ENCODE data around the gene EIF3K.
"Not testable (repeated sequence)": the region's sequence is repeated elsewhere in the genome, so short reads cannot be mapped to it uniquely, and the experiment has no call there.

EIF3K gene

DNA sequence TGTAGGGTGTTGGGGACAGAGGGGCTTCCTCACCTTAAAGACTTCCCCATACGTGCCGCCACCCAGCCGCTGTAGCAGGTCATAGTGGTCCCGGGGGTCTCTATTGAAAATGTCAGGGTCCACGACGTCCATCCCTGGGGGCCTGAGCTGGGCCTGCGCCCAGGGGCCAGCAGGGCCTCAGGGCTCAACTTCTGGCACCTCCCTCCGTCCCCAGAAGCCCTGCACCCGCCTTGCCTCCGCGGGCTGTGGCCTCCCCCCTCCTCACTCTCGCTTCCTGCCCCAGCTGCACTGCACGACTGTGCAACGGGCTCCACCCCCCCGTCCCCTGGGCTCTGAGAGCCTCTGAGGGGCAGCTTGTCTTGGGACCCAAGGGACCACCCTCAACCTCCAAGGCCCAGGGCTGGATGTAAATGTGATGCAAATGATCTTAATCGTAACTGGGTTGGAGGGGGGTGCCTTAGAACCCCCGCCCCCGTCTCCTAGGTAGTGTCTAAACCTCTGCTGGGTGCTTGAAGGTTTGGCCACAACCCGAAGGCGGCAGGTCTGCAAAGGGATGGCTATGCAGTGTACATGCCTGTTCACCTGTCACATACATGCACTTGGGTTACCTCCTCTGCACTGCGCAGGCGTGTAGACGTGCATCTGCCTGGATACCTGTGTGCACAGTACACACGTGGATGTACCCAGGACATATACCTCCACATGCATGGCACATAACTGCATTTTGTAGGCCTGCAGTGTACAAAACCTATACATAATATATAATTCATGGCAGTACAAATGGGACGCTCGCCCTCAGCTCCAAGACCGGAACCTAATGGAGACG lies 1.0 kb upstream of the EIF3K start, which contains the start of gene MAP4K1:
TSS of gene MAP4K1 (minus strand) at position 190 of the 826 bp plus-strand sequence. CDS start at position 132, 58 bp downstream.
- DNase-seq (ENCODE audit: low spot score), result peak; percentile 78

DNA sequence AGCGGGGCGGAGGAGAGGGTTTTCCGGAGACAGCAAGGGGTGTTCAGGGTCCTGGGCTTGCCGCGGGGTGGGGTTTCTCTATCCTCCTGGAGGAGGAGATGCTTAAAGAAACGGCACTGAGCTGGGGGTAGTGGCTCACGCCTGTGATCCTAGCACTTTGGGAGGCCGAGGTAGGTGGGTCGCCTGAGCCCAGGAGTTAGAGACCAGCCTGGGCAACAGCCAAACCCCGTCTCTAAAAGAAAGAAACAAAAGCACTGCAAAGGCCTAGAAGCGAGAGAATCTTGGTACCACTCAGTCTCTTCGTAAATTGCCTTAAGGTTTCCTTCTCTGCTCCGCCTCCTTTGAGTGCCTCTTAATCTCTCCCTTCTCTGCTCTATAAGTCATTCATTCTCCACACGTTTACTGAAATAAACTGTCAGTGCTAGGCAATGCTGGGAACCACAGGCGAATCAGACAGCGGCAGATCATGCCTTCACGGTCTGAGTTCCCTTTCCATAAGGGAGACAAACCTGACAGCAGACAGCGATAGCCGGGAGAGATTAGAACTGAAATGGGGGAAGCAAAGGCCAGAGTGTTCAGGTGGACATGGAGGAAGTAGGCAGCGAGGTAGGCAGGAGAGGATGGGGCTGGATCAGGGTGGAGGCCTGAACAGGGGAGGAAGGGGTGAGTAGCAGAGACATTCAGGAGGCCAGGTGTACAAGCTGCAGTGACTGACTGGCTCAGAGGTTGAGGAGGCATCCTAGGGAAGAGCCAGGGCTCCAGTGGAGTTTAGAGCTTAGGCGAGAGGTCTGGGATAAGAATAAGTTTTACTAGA lies 580 bp downstream of the EIF3K start:
- no peak for DNase-seq (ENCODE audit: low spot score)

DNA sequence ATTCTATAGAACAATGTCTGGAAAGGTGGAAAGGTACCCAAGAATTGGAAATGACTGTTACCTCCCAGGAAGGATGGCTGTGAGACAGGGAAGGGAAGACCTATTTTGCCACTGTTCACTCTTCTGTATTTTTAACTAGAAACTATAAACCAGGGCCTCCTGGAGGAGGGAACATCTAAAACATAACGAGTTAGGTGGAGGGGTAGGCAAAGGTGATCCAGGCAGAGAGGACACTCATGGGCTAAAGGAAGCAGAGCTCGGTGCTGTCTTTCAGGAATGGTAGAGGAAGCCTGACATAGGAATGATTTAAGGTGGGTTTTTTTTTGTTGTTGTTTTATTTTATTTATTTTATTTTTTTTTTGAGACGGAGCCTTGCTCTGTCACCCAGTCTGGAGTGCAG lies 5.8 kb downstream of the EIF3K start:
- no peak for DNase-seq (ENCODE audit: low spot score)

DNA sequence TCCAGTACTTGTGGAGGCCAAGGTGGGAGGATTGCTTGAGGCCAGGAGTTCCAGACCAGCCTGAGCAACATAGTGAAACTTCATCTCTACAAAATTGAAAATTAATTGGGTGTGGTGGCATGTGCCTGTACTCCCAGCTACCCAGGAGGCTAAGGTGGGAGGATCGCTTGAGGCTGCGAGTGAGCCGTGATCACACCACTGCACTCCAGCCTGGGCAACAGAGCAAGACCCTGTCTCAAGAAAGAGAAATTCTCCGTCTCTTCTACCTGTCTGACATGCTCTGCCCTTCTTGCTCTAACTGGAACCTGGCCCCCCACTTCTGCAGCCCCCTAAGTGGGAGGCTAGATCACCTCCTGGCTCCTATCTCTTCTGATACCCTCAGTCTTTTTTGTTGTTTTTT lies 7.4 kb downstream of the EIF3K start:
- no peak for DNase-seq (ENCODE audit: low spot score)

DNA sequence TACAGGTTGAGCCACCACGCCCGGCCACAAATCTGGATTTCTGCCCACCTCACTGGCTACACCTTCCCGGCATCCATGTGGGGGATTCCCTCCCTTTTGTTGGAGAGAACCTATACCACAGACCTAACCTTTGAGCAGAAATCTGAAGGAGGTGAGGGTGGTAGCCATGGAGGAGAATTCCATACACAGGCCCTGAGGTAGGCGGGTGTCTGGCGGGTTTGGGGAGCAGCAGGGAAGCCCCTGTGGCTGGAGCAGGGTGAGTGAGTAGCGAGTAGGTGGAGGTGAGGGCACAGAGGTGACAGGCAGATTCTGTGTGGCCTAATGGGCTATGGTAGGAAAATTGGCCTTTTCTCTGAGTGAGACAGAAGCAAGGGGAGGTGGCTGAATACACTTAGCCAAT lies 10.6 kb downstream of the EIF3K start:
- no peak for DNase-seq (ENCODE audit: low spot score)

DNA sequence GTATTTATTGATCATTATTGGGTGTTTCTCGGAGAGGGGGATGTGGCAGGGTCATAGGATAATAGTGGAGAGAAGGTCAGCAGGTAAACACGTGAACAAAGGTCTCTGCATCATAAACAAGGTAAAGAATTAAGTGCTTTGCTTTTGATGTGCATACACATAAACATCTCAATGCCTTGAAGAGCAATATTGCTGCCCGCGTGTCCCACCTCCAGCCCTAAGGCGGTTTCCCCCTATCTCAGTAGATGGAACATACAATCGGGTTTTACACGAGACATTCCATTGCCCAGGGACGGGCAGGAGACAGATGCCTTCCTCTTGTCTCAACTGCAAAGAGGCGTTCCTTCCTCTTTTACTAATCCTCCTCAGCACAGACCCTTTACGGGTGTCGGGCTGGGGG lies 12.3 kb downstream of the EIF3K start:
- not testable (repeated sequence) for DNase-seq (ENCODE audit: low spot score)

DNA sequence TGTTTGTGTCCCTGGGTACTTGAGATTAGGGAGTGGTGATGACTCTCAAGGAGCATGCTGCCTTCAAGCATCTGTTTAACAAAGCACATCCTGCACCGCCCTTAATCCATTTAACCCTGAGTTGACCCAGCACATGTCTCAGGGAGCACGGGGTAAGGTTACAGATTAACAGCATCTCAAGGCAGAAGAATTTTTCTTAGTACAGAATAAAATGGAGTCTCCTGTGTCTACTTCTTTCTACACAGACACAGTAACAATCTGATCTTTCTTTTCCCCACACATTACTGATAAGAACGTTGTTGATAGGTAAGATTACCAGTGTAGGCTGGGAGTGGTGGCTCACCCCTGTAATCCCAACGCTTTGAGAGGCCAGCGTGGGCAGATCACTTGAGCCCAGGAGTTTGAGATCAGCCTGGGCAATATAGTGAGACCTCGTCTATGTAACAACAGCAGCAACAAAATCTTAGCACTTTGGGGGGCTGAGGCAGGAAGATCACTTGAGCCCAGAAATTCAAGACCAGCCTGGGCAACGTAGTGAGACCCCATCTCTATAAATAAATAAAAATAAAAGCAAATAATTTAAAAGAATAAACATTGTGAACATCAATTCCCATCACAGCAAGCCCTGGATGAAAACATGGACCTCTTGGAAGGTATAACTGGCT lies 13.0 kb downstream of the EIF3K start:
- not testable (repeated sequence) for DNase-seq (ENCODE audit: low spot score)

DNA sequence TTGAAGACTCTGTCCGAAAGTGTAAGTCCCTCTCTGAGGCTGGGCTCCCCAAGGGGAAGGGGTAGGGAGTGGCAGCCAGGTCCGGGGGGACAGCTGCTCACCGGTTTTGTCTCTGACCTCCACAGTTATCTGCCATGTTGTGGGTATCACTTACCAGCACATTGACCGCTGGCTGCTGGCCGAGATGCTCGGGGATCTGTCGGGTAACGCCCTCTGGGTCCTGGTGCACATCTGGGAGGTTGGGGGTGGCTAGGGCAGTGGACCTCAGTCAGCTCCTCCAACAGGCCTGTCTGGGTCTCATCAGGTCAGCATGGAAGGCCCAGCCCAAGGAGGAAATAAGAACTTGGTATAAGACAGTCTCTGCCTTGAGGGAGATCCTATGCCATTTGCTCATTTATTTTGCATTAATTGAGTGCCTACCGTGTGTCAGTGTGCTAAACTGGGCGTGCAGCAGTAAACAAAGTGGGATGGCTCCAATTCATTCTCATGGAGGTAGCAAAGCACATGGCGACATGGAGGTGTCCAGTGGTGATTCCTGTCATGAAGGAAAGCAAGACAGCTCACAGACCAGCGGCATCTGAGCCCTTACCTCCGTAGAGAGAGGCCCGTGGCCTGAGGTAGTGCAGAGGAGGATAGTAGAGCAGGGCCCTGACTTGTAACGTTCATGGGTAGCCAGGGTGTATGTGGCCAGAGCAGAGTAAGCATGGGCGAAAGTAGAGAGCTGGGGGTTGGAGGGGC lies 13.7 kb downstream of the EIF3K start:
- DNase-seq (ENCODE audit: low spot score), result no peak

DNA sequence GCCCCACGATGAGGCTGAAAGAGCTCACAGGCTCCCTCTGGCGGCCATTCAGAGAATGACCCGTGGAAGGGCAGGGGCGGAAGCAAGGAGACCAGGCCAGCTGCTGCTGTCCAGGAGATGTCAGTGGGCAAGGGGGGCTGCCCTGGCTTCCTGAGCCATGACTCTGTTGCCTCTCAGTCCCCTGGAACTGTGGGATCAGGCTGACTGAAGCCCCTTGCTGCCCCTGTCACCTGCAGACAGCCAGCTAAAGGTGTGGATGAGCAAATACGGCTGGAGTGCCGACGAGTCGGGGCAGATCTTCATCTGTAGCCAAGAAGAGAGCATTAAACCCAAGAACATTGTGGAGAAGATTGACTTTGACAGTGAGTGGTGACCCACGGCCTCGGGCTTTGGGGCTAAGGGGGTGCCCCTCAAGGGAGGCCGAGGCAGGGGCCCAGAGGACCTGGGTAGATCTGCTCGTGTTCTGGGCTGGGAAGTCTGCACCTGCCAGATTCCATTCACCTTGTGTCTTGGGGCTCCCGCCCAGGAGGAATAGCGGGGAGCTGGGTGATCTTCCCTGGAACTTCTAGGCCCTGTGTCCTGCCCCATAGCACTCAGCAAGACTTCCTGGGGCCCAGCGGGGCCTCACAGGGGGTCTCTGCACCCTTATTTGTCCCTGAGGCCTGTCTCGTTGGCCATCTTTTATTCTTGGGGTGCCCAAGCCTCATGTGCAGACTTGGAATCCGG lies 15.9 kb downstream of the EIF3K start:
- DNase-seq (ENCODE audit: low spot score), result peak; percentile 81

DNA sequence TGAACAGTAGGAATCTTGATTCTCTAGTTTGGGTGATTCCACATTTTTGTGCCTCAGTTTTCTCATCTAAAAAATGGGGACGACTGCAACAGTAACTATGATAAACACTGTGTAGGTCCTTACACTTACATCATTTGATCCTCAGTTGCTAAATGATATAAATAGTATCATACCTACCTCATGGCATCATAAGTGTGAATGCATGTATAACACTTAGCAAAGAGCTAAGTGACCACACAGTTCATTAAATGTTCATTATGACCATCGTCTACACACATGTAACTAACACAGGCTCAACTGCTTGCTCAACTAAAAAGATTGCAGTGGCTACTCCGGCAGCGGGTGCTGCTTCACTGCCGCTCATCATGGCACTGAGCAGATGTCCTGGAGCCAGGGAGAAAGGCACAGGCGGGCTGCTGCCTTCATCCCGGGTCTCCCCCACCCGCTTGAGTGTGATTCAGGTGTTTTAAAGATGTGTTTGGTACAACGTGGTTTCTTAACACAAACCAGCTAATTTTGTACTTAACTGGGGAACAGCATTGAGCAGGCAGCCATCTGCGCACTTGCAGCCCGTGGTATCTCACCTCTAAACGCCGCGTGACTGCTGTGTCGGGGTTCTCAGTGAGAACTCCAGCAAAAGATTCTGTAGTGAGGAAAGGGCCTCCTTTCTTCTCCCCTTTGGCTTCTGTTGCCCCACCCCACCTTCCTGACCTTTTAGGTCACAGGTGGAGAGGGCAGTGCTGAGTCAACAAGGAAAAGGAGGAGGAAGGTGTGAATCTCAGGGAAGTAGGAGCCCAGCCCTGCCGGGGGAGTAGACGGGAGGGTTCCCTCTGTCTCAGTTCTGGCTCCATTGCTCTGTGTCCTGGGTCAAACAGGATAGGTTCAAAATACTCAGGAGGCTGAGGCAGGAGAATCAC lies 16.8 kb downstream of the EIF3K start:
- DNase-seq (ENCODE audit: low spot score), result no peak

DNA sequence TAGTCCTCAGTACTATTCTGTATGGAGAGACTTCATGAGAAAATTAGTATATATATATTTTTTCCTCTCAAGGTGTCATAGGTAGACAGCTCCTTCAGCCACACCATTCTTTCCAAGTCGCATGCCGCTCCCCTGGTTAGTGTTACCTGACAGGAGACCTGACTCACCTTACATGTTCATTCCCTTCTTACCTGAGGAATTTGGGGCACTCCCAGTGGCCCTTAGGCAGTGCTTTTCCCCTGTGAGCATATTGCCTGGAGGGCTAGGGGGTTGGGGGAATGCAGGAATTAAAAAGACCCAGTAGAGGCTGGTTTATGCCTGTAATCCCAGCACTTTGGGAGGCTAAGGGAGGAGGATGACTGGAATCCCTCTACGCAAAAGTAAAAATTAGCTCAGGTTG lies 19.5 kb downstream of the EIF3K start:
- DNase-seq (ENCODE audit: low spot score), result no peak

DNA sequence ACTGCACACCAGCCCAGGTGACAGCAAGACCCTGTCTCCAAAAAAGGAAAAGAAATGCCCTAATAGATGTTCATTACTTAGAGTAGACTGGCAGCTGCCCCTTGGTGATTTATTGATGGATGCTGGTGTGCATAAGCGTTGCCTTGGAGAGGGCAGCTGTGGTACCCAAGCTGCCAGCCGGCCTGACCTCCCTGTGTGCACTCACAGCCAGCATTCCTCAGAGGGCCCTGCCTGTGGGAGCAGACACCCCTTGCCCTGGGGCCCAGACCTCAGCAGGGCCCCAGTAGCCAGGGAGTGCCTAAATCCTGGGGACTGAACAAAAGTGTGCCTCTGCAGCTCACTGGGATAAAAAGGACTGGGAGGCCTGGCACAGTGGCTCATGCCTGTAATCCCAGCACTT lies 20.7 kb downstream of the EIF3K start:
- DNase-seq (ENCODE audit: low spot score), result no peak

DNA sequence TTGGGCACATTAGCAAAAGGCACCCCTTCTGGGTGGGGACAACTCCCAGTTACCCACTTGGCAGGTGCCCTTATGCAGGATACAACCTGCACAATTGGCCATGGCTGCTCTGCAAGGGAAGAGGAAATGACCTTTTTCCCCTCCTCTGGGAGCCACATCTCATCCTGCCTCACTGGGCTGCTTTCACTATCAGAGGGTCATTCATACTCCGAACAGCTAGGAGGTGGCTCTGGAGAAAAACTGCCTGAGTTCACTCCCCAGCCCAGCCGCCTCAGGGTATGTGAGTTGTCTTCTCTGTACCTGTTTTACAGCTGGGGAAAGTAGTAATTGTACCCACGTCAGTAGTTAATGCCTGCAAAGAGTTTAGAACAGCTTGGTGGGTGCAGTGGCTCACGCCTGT lies 21.4 kb downstream of the EIF3K start:
- DNase-seq (ENCODE audit: low spot score), result no peak

DNA sequence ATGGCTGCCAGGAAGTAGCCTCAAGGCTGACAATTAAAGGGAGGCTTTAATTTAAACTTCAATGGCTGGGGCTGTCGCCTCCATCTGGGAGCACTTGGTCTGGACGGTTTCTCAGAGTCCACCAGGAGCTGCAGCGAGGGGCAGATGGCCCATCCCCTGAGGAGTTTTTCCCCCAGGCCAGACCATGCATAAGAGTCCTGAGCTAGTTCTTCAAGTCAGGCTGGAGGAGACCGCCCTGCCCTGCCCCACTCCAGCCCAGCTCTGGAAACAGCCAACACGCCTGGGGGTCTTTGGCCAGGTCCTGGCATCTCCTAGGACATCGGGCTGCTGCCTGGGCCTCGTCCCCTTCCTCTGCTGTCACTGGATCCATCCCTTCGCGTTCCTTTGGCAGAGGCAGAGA lies 23.2 kb downstream of the EIF3K start:
- DNase-seq (ENCODE audit: low spot score), result no peak

DNA sequence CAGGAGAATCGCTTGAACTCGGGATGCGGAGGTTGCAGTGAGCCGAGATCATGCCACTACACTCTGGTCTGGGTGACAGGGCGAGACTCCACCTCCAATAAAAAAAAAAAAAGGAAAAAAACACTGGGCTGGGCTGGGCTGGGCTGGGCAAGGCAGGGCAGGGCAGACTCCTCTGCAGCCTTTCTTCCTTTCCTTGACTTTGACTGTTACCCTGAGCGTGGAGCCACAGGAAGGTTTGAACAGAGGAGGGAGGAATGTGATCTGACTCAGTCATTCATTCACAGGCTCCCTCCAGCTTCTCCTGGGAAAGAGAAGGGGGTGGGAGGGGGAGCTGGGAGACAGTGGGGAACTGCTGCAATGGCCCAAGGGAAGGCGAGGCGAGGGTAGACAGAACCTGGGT lies 25.7 kb downstream of the EIF3K start:
- no peak for DNase-seq (ENCODE audit: low spot score)

DNA sequence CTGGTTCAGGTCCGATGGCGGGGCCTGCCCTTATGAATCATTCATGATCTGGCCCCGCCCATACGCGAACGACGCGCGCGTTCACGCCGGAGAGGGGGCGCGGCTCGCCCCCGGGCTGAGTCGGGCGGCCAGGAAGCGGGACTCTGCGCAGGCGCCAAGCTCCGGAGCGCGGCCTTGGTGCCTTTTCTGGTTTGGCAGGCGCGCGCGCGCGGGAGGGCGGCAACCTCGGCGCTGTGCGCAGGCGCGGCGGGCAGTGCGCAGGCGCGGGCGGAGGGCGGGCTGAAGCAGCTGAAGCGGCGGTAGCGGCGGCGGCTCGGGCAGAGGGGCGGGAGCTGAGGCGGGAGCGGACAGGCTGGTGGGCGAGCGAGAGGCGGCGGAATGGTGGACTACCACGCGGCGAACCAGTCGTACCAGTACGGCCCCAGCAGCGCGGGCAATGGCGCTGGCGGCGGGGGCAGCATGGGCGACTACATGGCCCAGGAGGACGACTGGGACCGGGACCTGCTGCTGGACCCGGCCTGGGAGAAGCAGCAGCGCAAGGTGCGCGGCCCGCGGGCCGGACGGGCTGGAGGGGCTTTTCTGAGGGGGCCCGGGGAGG lies 28.5 kb downstream of the EIF3K start, which contains the start of gene ACTN4:
TSS of gene ACTN4 (plus strand) at position 282 of the 598 bp plus-strand sequence. CDS start at position 379, 97 bp downstream.
- DNase-seq (ENCODE audit: low spot score), result peak; percentile 100

DNA sequence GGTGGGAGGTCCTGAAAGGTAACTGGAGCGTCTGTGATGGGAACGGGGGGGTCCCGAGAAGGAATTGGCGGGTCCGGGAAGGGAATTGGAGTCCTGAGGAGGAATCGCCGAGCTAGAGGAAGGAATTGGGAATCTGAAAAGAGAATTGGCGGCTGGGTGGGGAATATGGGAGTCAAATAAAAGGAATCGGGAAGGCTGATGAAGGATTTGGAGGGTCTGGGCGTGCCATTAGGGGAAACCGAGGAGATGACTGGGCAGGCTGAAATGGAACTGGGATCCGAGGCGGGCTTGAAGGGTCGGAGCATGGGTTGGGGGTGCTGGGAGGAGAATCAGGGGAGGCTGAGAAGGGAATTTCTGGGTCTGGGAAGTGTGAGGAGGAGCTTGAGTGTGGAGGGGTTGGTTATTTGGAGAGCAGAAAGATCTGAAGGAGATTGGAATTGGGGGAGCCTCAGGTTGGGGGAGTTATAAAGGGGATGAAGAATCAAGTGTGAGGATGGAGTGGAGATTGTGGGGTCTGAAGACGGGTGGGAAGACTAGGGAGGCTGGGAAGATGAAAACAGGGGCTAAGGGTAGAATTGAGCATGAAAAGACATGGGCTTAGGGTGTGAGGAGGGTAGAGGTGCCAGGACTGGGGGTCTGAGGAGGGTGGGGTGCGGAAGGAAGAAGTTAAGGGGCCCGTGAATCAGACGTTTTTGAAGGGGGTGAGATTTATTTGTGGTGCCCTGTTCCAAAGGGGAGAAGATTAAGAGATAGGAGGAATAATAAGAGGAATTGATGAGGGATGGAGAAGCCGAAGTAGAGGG lies 29.2 kb downstream of the EIF3K start:
- DNase-seq (ENCODE audit: low spot score), result no peak

DNA sequence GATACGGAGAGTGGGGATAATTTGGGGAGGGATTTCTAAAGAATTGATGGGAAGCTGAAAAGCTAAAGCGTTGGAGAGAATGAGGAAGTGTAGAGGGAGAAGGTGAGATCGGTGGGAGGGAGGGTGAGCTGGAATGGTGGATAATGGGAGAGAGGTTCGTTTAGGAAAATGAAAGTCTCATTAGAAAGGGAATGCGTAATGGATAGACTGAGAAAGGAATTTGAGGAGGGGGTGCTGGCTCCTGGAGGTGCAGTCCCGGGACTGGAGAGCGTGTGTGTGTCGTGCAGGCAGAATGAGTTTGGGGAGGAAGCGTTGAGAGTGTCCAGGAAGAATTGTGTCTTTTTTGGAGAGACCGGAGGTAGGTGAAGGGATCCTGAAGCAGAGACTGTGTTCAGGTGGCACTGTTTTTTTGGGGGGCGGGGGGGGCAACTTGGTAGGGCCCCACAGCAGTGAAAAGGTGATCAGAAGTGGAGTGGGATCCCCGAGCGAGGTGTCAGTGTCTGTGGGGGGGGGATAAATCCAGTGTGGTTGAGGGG lies 29.8 kb downstream of the EIF3K start:
- no peak for DNase-seq (ENCODE audit: low spot score)

Measured in activated CD4-positive, alpha-beta T cell treated with anti-CD3 and anti-CD28 coated beads, Interleukin-2, Interleukin-4, amounts not matched to agents 100 ng/mL and 50 ng/mL, durations not matched to agents 16 hours and 8 hours (primary cell).